Activated CD8-positive, alpha-beta memory T cell treated with anti-CD3 and anti-CD28 coated beads, Interleukin-2, amount 50 U/mL, for 4 hours (primary cell): ENCODE measurements around the gene CNNM2.
"Not testable (repeated sequence)": the region's sequence is repeated elsewhere in the genome, so short reads cannot be mapped to it uniquely, and the experiment has no call there.

Experiments
- DNase-seq: peaks from one replicate; pipeline ENCODE4 v3.0.0-alpha.2; 2020

Gene CNNM2

DNA sequence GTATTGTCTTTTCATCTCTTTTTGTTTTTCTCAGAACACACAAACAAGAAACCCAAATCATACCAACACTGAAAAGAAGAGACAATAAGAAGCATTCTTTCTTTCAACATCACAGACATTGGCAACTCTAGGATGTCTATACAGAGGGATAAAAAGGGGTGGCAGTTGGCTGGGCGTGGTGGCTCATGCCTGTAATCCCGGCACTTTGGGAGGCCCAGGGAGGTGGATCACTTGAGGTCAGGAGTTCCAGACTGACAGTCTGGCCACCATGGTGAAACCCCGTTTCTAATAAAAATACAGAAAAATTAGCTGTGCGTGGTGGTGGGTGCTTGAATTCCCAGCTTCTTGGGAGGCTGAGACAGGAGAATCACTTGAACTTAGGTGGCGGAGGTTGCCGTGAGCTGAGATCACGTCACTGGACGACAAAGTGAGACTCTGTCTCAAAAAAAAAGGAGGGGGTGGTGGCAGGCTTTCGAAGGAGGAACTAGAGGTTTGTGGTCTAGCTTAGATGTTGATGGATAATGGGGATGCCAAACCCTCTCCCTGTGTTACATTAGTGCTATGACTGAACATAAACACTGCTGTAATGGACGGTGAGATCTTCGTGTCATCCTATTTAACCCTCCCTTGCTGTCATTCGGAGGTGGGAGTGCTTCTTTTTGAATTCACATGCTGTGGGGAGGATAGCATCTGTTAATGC lies 9.4 kb downstream of the CNNM2 start:
- DNase-seq: no peak

GRCh38 chr10:102928442-102928841 lies 10.3 kb downstream of the CNNM2 start:
- DNase-seq: not testable (repeated sequence)

- DNase-seq: no peak
Measured at GRCh38 chr10:102930720-102931119, 12.6 kb downstream of the CNNM2 start.

- no peak for DNase-seq
Measured at GRCh38 chr10:102931643-102932042, 13.5 kb downstream of the CNNM2 start.

- no peak for DNase-seq
Measured at GRCh38 chr10:102935505-102935904, 17.4 kb downstream of the CNNM2 start.

GRCh38 chr10:102935939-102936605 lies 18.0 kb downstream of the CNNM2 start:
- DNase-seq: no peak

- no peak for DNase-seq
Measured at GRCh38 chr10:102941401-102941800, 23.3 kb downstream of the CNNM2 start.

DNA sequence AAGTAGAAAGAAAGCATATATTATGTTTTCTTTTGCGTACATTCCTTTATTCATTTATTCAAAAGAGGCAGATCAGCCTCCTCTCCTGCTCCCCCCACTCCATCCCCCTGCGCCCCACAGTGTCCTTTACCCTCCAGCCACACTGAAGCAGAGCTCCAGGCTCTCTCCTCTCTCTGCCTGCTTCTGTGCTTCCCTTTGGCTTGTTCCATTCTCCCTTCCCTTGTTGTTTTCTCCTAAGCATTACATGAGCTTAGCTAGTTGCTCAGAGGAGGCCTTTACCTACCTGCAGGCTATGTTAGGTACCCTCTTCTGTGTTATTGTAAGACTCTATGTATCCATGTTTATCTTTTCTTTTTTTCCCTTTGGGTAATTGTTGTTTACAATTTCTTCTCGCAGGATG lies 27.4 kb downstream of the CNNM2 start:
- DNase-seq: no peak

GRCh38 chr10:102945962-102946361 lies 27.9 kb downstream of the CNNM2 start:
- no peak for DNase-seq

DNA sequence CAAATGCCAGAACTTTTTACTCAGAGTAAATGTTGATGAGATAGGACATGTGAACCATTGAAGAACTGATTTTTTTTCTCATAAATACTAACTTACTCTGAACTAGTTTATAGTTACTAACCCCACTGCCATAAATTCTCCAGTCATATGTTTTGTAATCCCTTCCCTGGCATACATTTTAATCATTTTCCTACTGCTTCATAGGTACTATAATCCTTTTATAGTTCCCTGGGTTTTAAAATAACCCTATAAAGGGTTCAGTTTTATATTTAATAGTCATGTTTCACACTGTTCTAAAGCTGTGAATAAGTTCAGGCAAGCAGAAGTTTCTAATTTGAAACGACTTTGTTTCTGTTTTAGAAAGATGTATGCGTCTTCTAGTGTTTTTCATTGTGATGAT lies 28.9 kb downstream of the CNNM2 start:
- DNase-seq: no peak

GRCh38 chr10:102948176-102948575 lies 30.1 kb downstream of the CNNM2 start:
- no peak for DNase-seq

DNA sequence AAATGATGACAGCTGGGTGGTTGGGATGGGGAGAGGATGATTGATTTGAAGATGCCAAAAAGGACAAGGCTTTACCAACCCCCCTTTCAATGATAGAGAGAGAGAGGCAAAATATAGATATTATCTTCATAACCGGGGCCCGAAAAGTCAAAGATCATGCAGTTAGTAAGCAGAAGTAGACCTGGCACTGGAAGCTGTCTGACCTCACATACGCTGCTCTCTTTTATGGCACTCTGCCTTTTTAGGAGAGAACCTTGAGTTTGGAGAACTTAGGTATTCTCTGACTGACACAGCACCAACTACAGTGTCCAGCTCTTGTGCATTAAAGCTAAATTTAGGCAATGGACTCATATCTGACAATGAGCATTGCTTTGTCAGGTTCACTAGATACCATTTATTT lies 30.7 kb downstream of the CNNM2 start:
- no peak for DNase-seq

GRCh38 chr10:102949916-102950315 lies 31.8 kb downstream of the CNNM2 start:
- no peak for DNase-seq

DNA sequence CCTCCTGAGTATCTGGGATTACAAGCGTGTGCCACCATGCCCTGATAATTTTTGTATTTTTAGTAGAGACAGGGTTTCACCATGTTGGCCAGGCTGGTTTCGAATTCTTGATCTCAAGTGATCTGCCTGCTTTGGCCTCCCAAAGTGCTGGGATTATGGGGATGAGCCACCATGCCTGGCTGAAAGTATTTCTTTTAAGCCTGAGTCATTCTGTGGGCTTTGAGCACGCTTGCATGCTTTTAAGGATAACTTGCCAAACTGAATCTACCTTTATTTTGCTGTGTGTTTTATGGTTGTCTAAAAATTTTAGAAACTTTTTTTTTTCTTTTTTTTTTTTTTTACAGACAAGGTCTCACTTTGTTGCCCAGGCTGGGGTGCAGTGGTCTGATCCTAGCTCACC lies 33.2 kb downstream of the CNNM2 start:
- DNase-seq: no peak

GRCh38 chr10:102959360-102959759 lies 41.3 kb downstream of the CNNM2 start:
- no peak for DNase-seq

DNA sequence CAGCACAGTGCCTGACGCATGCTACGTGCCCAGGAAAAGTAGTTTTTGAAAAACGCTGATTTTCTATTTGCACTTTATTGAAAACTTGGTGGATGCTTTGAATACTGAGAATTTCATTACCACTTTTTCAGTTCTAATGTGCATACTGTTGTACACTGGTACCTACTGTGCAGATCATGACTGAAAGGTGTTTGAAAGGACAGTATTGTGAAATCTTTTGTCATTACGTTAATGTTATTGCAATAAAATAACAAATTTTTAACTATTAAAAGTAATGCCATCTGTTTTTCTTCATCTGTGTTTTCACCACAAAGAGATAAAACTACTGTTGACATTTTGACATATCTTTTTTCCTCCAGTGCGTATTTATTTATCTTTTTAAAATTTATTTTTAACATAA lies 42.1 kb downstream of the CNNM2 start:
- DNase-seq: no peak

GRCh38 chr10:102962267-102962666 lies 44.2 kb downstream of the CNNM2 start:
- DNase-seq: no peak

DNA sequence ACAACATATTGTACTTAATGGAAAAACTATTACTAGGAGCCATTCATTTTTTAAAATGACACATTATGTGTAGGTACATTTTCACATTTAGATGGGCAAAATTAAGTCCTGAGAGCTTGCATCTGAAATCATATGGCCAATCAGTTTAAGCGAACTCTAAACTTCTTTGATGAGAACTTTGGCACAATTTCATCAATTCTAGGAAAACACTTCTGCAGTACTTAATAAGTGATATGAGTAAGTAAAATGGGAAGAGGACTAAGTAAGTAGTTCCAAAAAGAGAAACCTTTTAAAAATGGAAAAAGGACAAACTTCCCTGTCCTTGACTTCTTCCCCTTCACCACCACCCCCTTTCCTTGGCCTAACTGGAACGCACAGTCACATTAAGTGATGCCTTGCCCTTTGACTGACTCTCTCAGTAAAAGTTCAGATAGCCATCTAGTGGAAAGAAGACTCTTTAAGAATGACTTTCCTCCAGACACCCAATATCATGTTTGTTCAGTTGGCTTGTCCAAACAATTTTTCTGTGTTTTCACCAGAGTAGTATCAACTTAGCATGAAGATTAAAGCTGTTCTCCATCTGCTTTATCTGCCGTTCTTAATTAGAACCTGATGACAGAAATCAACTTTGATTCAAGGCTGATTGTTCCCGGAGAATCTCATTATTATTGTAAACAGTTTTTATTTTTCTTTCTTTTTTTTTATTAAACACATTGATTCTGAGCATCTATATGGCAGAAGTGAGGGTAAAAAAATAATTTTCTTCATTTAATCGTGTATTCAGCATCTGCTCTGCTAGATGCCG lies 45.1 kb downstream of the CNNM2 start:
- DNase-seq: no peak

- DNase-seq: no peak
Measured at GRCh38 chr10:102963756-102964025, 45.6 kb downstream of the CNNM2 start.

DNA sequence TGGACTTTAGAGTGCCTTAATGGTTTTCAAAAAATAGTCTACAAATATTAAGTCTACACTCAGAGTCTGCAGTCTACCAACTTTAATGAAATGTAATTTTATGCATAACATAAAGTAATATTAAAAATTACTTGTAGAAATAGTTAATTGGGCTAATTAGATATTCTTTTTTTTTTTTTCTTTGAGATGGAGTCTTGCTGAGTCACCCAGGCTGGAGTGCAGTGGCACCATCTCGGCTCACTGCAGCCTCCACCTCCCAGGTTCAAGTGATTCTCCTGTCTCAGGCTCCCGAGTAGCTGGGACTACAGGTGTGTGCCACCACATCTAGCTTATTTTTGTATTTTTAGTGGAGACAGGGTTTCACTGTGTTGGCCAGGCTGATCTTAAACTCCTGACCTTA lies 46.0 kb downstream of the CNNM2 start:
- DNase-seq: not testable (repeated sequence)

DNA sequence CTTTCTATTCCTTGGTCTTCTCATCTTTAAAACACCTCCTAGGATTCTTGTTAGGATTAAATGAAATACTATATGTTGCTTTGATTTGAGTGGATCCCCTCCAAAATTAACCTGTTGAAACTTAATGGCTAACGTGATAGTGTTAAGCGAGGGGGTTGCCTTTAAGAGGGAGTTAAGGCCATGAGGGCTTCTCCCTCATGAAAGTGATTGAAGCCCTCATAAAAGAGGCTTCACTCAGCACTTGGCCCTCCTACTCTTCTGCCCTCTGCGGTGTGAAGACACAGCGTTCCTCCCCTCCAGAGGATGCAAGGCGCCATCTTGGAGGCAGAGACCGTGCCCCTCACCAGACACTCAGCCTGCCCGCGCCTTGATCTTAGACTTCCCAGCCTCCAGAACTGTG lies 46.6 kb downstream of the CNNM2 start:
- DNase-seq: no peak

GRCh38 chr10:102965311-102965851 lies 47.3 kb downstream of the CNNM2 start:
- no peak for DNase-seq

DNA sequence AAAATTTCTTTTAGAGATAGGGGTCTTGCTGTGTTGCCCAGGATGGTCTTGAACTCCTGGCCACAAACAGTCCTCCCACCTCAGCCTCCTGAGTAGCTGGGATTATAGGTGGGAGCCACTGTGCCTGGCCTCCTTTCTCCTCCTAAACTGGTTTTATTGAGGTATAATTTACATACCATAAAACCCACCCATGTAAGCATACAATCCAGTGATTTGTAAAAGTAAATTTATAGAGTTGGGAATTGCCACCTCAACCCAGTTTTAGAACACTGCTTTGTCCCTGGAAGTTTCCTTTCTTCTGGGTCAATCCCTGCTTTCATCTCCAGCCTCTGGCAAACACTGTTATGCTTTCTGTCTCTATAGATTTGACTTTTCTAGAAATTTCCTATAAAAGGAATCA lies 49.0 kb downstream of the CNNM2 start:
- DNase-seq: no peak
